K562 (cell line): ENCODE measurements around the gene LDLRAD3.

Experiments used
- BDP1 ChIP-seq: IDR thresholded peaks from 3 replicates; pipeline ENCODE4 v1.6.1; 2011; ENCODE audit not compliant: insufficient read length, insufficient read depth
- BRCA1 ChIP-seq, 2 experiments: fragments of 450-650 bp in 1 of 2; sonication (generic) in 1 of 2; formaldehyde crosslinking in 1 of 2; IDR thresholded peaks; 2 replicates each; pipeline versions ENCODE4 v1.5.0 to v1.6.1; 2017 to 2020; ENCODE audit warnings: mild to moderate bottlenecking in 1 of 2, missing genetic modification reagents in 1 of 2
- EZH2 ChIP-seq: IDR thresholded peaks from 2 replicates; pipeline ENCODE4 v1.6.1; 2012; ENCODE audit warnings: low read depth, mild to moderate bottlenecking, inconsistent platforms, low read length, borderline replicate concordance
- FOXA3 ChIP-seq, 2 experiments: fragments of 450-650 bp in 1 of 2; sonication (generic) in 1 of 2; formaldehyde crosslinking; IDR thresholded peaks in 1 of 2; conservative IDR thresholded peaks in 1 of 2; 2 replicates each; pipeline versions ENCODE4 v1.4.0 to v1.8.0; 2020 to 2022; ENCODE audit warnings: mild to moderate bottlenecking in 2 of 2, missing genetic modification reagents in 1 of 2
- HINFP ChIP-seq: fragments of 450-650 bp; conservative IDR thresholded peaks from 2 replicates; pipeline ENCODE4 v1.6.1; 2016; ENCODE audit warnings: missing genetic modification characterization, low read depth, mild to moderate bottlenecking, control low read depth, missing compliant biosample characterization
- JUNB ChIP-seq: fragments of 450-650 bp; formaldehyde crosslinking; conservative IDR thresholded peaks from 2 replicates; pipeline ENCODE4 v1.4.0; 2020; ENCODE audit warnings: mild to moderate bottlenecking
- KAT7 ChIP-seq: sonication (generic); formaldehyde crosslinking; IDR thresholded peaks from 2 replicates; pipeline ENCODE4 v1.8.0; 2022; ENCODE audit warnings: missing genetic modification reagents, mild to moderate bottlenecking, borderline replicate concordance
- POLR2A ChIP-seq: fragments of 450-650 bp; conservative IDR thresholded peaks from 2 replicates; pipeline ENCODE4 v1.6.1; 2016
- SAFB ChIP-seq: fragments of 200-400 bp; formaldehyde crosslinking; IDR thresholded peaks from 2 replicates; pipeline ENCODE4 v1.6.1; 2017; ENCODE audit warnings: low read depth, low read length, borderline replicate concordance
- TOE1 ChIP-seq, 2 experiments: fragments of 450-650 bp in 1 of 2; sonication (generic) in 1 of 2; formaldehyde crosslinking in 1 of 2; IDR thresholded peaks; 2 replicates each; pipeline versions ENCODE4 v1.7.1 to v1.8.0; 2016 to 2022; ENCODE audit warnings: borderline replicate concordance in 2 of 2, mild to moderate bottlenecking in 2 of 2, antibody characterized with exemption in 1 of 2, inconsistent platforms in 1 of 2, low read depth in 1 of 2, missing genetic modification reagents in 1 of 2, moderate library complexity in 1 of 2
- USF1 ChIP-seq: sonication (generic); formaldehyde crosslinking; IDR thresholded peaks from 2 replicates; pipeline ENCODE4 v1.9.0; 2022; ENCODE audit warnings: mild to moderate bottlenecking, missing genetic modification reagents
- YY1 ChIP-seq, 3 experiments: IDR thresholded peaks; 2 replicates each; pipeline ENCODE4 v1.6.1; 2011; ENCODE audit warnings: low read length in 2 of 3, mild to moderate bottlenecking in 2 of 3, moderate library complexity in 2 of 3, borderline replicate concordance in 1 of 3, control low read depth in 1 of 3, low read depth in 1 of 3; ENCODE audit not compliant: insufficient read depth in 3 of 3, insufficient replicate concordance in 2 of 3, control insufficient read depth in 1 of 3, insufficient read length in 1 of 3; ENCODE audit errors: extremely low read depth in 1 of 3
- ZNF224 ChIP-seq: sonication (generic); formaldehyde crosslinking; IDR thresholded peaks from 2 replicates; pipeline ENCODE4 v1.8.0; 2022; ENCODE audit warnings: mild to moderate bottlenecking, missing genetic modification reagents

- TF ChIP-seq POLR2A (no peak), BRCA1 (IDR thresholded peaks at IDR 0.05) (no peak), BRCA1 (CRISPR knock-in tag; IDR thresholded peaks at IDR 0.05) (no peak), HINFP (tag) (no peak), USF1 (CRISPR knock-in tag) (no peak), TOE1 (IDR thresholded peaks at IDR 0.05; ENCODE audit: borderline replicate concordance) (no peak), TOE1 (CRISPR knock-in tag; IDR thresholded peaks at IDR 0.05; ENCODE audit: borderline replicate concordance, low read depth) (no peak), EZH2 (no peak), BDP1 (no peak), SAFB (no peak), FOXA3 (CRISPR knock-in tag; conservative IDR thresholded peaks at IDR 0.05 in 1 of 2, IDR thresholded peaks at IDR 0.05 in 1 of 2) (no peak), YY1 (IDR thresholded peaks at IDR 0.05; ENCODE audit: borderline replicate concordance in 1 of 3, control insufficient read depth in 1 of 3, extremely low read depth in 1 of 3, insufficient read depth in 3 of 3, insufficient read length in 1 of 3, insufficient replicate concordance in 2 of 3, low read depth in 1 of 3, low read length in 2 of 3) (no peak), ZNF224 (CRISPR knock-in tag) (no peak), KAT7 (CRISPR knock-in tag) (no peak), JUNB (CRISPR knock-in tag) (no peak)
Observed at GRCh38 chr11:35932681-35933319, 11.1 kb upstream of the LDLRAD3 start.
